GM18511 (cell line): ENCODE results near the gene MRPL28.
A peak's percentile ranks its signal among the peaks of the same experiment; 100 is the strongest.
"Not testable (repeated sequence)": the region's sequence is repeated elsewhere in the genome, so short reads cannot be mapped to it uniquely, and the experiment has no call there.

ENCODE experiments used
- ATAC-seq: cut with Tn5 transposase; IDR thresholded peaks from one replicate; pipeline ENCODE4 v1.9.1; 2021; ENCODE audit warnings: mild to moderate bottlenecking, moderate library complexity; ENCODE audit not compliant: unreplicated experiment

The MRPL28 gene

GRCh38 chr16:370443-370842, at the start of gene MRPL28:
TSS of gene MRPL28 (minus strand) at chr16:370538. CDS start at chr16:370218, 320 bp downstream.
- peak; percentile 90 for ATAC-seq

GRCh38 chr16:415170-415498, 44.8 kb upstream of the MRPL28 start:
- not testable (repeated sequence) for ATAC-seq

- no peak for ATAC-seq
Observed at GRCh38 chr16:414395-415169, 44.2 kb upstream of the MRPL28 start.

GRCh38 chr16:411576-412265, 41.4 kb upstream of the MRPL28 start:
- ATAC-seq, result no peak

- ATAC-seq, result no peak
Observed at GRCh38 chr16:410516-411178, 40.3 kb upstream of the MRPL28 start.

GRCh38 chr16:407253-407652, 36.9 kb upstream of the MRPL28 start:
- ATAC-seq, result no peak

- ATAC-seq, result no peak
Observed at GRCh38 chr16:405548-406506, 35.5 kb upstream of the MRPL28 start.

- ATAC-seq, result no peak
Observed at GRCh38 chr16:404971-405486, 34.7 kb upstream of the MRPL28 start.

- peak; percentile 65 for ATAC-seq
Observed at GRCh38 chr16:401468-402348, 31.4 kb upstream of the MRPL28 start, which contains the start of gene DECR2. TSS of gene DECR2 (plus strand) at chr16:401885. CDS start at chr16:401964, 79 bp downstream.

GRCh38 chr16:400061-400591, 29.8 kb upstream of the MRPL28 start:
- ATAC-seq, result no peak

GRCh38 chr16:399340-400019, 29.1 kb upstream of the MRPL28 start:
- no peak for ATAC-seq

- ATAC-seq, result no peak
Observed at GRCh38 chr16:398561-399339, 28.4 kb upstream of the MRPL28 start.

- ATAC-seq, result no peak
Observed at GRCh38 chr16:397736-398332, 27.5 kb upstream of the MRPL28 start.

- ATAC-seq, result no peak
Observed at GRCh38 chr16:397135-397661, 26.9 kb upstream of the MRPL28 start, which contains the start of gene NME4. TSS of gene NME4 (plus strand) at chr16:397199. CDS start at chr16:397223, 24 bp downstream.

GRCh38 chr16:396605-397004, 26.3 kb upstream of the MRPL28 start:
- ATAC-seq, result no peak

- ATAC-seq, result no peak
Observed at GRCh38 chr16:396199-396598, 25.9 kb upstream of the MRPL28 start.

GRCh38 chr16:392450-393030, 22.2 kb upstream of the MRPL28 start:
- ATAC-seq, result no peak
